MM.1S (cell line): ENCODE results near the gene CUL1.

Experiments used
- CTCF ChIP-seq: fragments of 300-600 bp; sonication (generic); IDR thresholded peaks from 2 replicates; pipeline ENCODE4 v1.5.1; 2016; ENCODE audit warnings: antibody characterized with exemption, low read length, mixed read lengths
- EZH2 ChIP-seq: fragments of 300-600 bp; sonication (generic); optimal IDR thresholded peaks from 2 replicates; pipeline ENCODE3; 2017; ENCODE audit warnings: low read depth, mild to moderate bottlenecking, antibody characterized with exemption, low read length, mixed read lengths

- TF ChIP-seq EZH2 (no peak), CTCF (no peak)
Observed at GRCh38 chr7:148794476-148794875, 95.8 kb downstream of the CUL1 start.
